Suprapubic skin (tissue), 2 donors: ENCODE data around the gene GABRB3.

Source experiments
- EP300 ChIP-seq: sonication (generic); formaldehyde crosslinking; IDR thresholded peaks from one replicate; pipeline ENCODE4 v1.6.1; 2017; ENCODE audit warnings: antibody characterized with exemption
- POLR2A ChIP-seq, 2 donors: fragments of 450-650 bp; IDR thresholded peaks; one replicate each; pipeline ENCODE4 v1.6.1; 2017; ENCODE audit warnings: antibody characterized with exemption in 2 of 2, mild to moderate bottlenecking in 2 of 2, moderate library complexity in 2 of 2

DNA sequence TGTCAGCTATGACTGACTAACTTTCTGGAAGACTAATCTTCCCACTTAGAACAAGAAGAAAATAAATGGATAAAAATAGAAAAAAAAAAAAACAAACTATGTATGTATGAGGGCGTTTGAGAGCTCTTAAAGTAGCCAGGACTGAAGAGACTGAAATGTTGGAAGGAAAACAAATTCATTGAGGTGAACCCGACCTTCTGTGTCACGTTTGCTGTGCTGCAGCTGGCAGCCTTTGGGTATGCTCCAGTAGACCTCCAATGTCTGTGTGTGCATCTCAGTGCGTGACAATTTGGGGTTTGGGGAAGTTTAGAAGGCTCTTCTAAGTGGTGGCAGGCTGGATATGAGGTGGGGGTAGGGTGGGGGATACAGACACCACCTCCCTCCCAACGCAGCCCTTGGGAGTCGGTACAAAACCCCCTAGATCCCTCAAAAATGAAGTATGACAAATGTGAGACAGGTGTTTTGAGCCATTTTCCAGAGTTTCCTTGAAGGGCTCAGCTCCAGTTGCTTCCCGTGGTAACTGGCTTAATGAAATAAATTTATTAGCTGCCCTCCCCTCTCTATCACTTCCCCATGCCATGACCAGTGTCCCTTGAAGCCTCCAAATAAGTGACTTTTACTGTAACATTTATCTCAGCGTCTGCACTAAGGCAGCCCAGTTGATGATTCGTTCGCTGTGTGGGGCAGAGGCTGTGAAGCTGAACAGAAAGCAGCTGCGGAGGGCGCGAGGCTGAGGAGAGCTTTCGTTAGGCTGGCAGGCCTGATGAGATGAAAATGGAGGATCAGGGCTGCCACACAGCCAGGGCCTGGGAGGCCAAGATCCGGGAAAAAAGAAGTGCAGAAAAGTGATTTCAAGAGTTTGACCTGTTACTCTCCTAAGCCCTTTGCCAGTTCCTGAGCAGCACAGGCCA, 34.9 kb upstream of the GABRB3 start:
- TF ChIP-seq EP300 = no peak
- TF ChIP-seq POLR2A (IDR thresholded peaks at IDR 0.05) = no peak
